Measurements from ENCODE around the gene GRIP2. TPM values are rescaled to one million over a fixed set of nuclear protein-coding genes. Genes with fewer than 3 reads are reported as not detected.

The GRIP2 gene
- total RNA-seq, 1 donor from 2014 or later: 11.2 TPM

DNA sequence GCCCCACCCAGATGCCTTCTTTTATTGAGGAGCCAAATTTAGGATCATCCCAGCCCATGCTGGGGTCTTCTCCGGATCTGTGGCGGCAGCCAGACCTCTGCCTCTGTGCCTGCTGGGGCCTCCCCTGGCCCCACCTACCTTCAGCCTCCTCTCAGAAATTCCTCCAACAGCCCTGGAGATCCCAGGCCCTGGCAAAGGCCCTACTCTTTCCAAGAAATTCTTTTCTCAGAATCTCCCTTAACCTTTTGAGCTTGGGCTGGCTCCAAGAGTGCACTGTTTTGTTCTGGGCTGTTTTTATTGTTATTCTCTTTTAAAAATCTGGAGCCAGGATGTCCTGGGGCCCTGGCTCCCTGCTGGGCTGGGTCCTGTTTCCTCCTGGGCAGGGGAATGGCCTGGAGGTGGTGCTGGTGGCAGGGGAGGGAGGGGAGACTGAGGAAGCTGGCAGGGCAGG, 57.8 kb downstream of the GRIP2 start:
- TF ChIP-seq, protein P1, sequence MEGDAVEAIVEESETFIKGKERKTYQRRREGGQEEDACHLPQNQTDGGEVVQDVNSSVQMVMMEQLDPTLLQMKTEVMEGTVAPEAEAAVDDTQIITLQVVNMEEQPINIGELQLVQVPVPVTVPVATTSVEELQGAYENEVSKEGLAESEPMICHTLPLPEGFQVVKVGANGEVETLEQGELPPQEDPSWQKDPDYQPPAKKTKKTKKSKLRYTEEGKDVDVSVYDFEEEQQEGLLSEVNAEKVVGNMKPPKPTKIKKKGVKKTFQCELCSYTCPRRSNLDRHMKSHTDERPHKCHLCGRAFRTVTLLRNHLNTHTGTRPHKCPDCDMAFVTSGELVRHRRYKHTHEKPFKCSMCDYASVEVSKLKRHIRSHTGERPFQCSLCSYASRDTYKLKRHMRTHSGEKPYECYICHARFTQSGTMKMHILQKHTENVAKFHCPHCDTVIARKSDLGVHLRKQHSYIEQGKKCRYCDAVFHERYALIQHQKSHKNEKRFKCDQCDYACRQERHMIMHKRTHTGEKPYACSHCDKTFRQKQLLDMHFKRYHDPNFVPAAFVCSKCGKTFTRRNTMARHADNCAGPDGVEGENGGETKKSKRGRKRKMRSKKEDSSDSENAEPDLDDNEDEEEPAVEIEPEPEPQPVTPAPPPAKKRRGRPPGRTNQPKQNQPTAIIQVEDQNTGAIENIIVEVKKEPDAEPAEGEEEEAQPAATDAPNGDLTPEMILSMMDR (IDR thresholded peaks at IDR 0.05; ENCODE audit: unreplicated experiment): no peak
- no peak overlapping the region for H3K27ac Mint-ChIP-seq
- no peaks in the 10 kb centered on the region for H3K9me3 Mint-ChIP-seq (ENCODE audit: low read depth)
- DNase-seq (ENCODE audit: low spot score, unreplicated experiment): no peak
- peaks cover 1% of the 10 kb centered on the region for H3K4me1 Mint-ChIP-seq (ENCODE audit: low read depth)
- no peaks in the 10 kb centered on the region for H3K27me3 Mint-ChIP-seq
- H3K36me3 Mint-ChIP-seq (ENCODE audit: insufficient read depth): peaks cover 31% of the 10 kb centered on the region
- no peak overlapping the region for H3K4me3 Mint-ChIP-seq (ENCODE audit: low read depth)

- H3K27me3 Mint-ChIP-seq: no peaks in the 10 kb centered on the region
- DNase-seq (ENCODE audit: low spot score, unreplicated experiment): no peak
- H3K36me3 Mint-ChIP-seq (ENCODE audit: insufficient read depth): peaks cover 30% of the 10 kb centered on the region
- no peak overlapping the region for H3K4me3 Mint-ChIP-seq (ENCODE audit: low read depth)
- TF ChIP-seq, protein P1 (IDR thresholded peaks at IDR 0.05; ENCODE audit: unreplicated experiment): no peak
- no peaks in the 10 kb centered on the region for H3K9me3 Mint-ChIP-seq (ENCODE audit: low read depth)
- no peak overlapping the region for H3K27ac Mint-ChIP-seq
- peaks cover 1% of the 10 kb centered on the region for H3K4me1 Mint-ChIP-seq (ENCODE audit: low read depth)
Observed at GRCh38 chr3:14481646-14482036, 58.5 kb downstream of the GRIP2 start.

- TF ChIP-seq, protein P1 (IDR thresholded peaks at IDR 0.05; ENCODE audit: unreplicated experiment): no peak
- H3K4me3 Mint-ChIP-seq (ENCODE audit: low read depth): no peak overlapping the region
- no peak overlapping the region for H3K27ac Mint-ChIP-seq
- peaks cover 30% of the 10 kb centered on the region for H3K36me3 Mint-ChIP-seq (ENCODE audit: insufficient read depth)
- no peak for DNase-seq (ENCODE audit: low spot score, unreplicated experiment)
- H3K27me3 Mint-ChIP-seq: no peaks in the 10 kb centered on the region
- no peaks in the 10 kb centered on the region for H3K9me3 Mint-ChIP-seq (ENCODE audit: low read depth)
- H3K4me1 Mint-ChIP-seq (ENCODE audit: low read depth): peaks cover 1% of the 10 kb centered on the region
Observed at GRCh38 chr3:14481018-14481645, 59.0 kb downstream of the GRIP2 start.

DNA sequence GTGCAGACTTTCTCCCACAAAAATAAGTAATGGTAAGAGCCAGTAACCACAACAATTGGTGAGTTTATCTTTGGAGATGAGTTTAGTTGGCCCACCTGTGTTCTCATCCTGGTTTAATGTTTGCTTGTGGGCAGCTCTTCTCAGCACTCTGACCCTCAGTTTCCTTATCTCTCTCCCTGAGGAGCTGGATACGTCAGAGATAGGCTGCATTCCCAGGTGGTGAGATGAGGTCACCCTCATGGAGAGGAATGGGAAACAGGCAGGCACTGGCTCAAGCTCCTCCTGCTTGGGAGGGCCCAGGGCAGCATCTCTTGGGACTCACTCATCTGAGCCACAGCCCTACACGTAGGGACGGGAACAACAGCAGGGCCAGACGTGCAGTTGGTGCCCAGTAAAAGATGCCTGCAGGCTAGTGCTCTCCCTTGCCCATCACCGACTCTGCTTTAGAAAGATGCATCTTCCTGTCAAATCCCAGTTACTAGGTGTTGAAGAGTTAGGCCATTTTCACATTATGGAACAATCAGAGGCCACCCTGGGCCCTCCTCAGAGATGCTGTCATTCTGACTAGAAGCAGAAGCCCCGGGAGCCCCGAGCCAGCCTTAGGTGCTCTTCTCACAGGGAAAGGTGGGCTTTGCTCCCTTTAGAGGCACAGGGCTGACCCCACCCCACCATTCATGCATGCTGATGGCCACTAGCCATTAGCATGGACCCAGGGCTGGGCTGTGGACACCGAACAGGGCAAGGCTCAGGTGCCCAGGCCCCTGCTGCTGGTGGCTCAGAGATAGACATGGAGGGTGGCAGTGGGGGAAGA, 59.7 kb downstream of the GRIP2 start:
- Mint-ChIP-seq H3K27ac (no peak overlapping the region), H3K9me3 (ENCODE audit: low read depth) (no peaks in the 10 kb centered on the region), H3K27me3 (no peaks in the 10 kb centered on the region), H3K4me1 (ENCODE audit: low read depth) (peaks cover 1% of the 10 kb centered on the region), H3K36me3 (ENCODE audit: insufficient read depth) (peaks cover 29% of the 10 kb centered on the region), H3K4me3 (ENCODE audit: low read depth) (no peak overlapping the region)
- TF ChIP-seq, protein P1 (IDR thresholded peaks at IDR 0.05; ENCODE audit: unreplicated experiment): no peak
- DNase-seq (ENCODE audit: low spot score, unreplicated experiment): no peak

- Mint-ChIP-seq H3K27me3 (no peaks in the 10 kb centered on the region), H3K9me3 (ENCODE audit: low read depth) (no peaks in the 10 kb centered on the region), H3K4me1 (ENCODE audit: low read depth) (peaks cover 1% of the 10 kb centered on the region), H3K4me3 (ENCODE audit: low read depth) (no peak overlapping the region), H3K36me3 (ENCODE audit: insufficient read depth) (peaks cover 25% of the 10 kb centered on the region), H3K27ac (no peak overlapping the region)
- DNase-seq (ENCODE audit: low spot score, unreplicated experiment): no peak
- TF ChIP-seq, protein P1 (IDR thresholded peaks at IDR 0.05; ENCODE audit: unreplicated experiment): no peak
Observed at GRCh38 chr3:14479591-14479990, 60.6 kb downstream of the GRIP2 start.

All from progenitor cell of endocrine pancreas (in vitro differentiated cells).